B cell (primary cell): ENCODE data around the gene COL28A1.

ENCODE experiments used
- CTCF ChIP-seq: fragments of 200-600 bp; IDR thresholded peaks from one replicate; pipeline ENCODE4 v1.8.0; 2022; ENCODE audit warnings: antibody characterized with exemption, mild to moderate bottlenecking
- EZH2 ChIP-seq: IDR thresholded peaks from 2 replicates; pipeline ENCODE4 v1.6.1; 2012; ENCODE audit warnings: borderline replicate concordance, low read depth, mild to moderate bottlenecking, moderate library complexity, low read length; ENCODE audit not compliant: insufficient read depth, poor library complexity, severe bottlenecking

GRCh38 chr7:7329326-7329725, 206.3 kb downstream of the COL28A1 start:
- TF ChIP-seq CTCF (no peak), EZH2 (no peak)
